Measurements from ENCODE around the gene ZNF217. TPM values are rescaled to one million over a fixed set of nuclear protein-coding genes. Genes with fewer than 3 reads are reported as not detected.
"Not testable (repeated sequence)": the region's sequence is repeated elsewhere in the genome, so short reads cannot be mapped to it uniquely, and the experiment has no call there.

ZNF217 gene
- total and polyA plus RNA-seq, 8 donors = 23.6 to 35.4 (median 26.7) TPM

DNA sequence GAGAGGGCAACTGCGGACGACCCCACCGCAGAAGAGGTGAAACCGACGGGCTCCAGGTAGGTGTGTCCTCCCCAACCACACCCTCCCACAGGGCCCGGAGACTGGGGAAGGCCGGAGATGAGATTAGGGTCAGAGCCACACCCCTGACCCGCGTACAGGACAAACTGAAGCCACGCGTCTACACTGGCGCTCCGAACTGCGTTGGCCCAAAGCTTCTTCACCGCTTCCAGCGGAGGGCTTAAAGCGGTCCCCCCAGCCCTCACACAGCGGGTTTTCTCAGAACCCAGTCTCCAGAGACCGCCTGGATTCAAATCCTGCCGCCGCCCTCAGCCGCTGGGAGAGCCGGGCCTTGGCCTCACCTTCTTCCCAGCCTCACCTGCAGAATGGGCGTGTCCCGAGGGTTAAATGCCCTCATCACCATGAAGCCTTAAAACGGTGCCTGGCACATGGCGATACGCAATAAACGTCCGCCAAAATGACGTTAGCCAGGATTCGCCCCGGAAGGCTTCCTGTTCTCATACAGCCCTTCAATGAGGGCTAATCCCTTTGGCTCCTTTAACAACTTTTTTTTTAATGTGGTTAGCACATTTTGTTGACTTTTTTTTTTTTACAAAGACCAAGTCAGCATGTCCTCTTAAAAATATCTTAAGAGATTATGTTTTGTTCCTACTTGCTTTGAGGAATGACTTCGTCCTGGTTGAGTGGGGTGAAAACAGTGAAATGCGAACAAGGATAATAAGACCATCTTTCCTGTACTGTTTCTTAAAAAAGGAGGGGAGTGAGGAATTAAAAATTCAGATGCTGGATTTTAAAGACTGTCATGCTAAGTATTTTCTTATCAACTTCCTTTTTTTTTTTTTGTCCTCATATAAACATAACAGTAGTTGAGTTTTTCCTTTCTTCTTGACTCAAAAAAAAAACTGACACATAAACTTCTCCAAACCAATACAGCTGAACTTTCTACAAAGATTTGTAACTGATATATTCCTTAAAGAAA is 15.1 kb upstream of the ZNF217 start:
- peaks cover 19 to 41% of the 10 kb centered on the region in 2 donors for H3K4me1 ChIP-seq
- intact Hi-C loops (cut with DNase I) = no loop called here
- ATAC-seq = peak; percentile 41

DNA sequence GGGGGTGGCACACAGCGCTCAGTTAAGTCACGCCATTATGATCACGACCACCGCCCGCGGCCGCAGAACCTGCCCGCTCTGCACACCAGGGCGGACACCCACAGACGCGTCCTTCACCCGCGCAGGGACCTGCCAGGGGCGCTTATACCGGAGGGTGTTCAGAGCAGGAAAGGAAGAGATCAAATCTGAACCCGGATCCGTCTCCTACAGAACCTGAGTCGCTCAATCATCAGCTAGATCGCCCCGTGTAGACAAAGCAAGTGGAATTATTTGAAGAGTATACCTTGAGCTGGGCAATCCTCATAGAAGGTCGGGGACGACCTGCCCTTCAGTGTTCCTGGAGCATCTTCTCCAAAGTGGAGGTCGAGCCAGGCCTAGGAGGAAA is 14.4 kb upstream of the ZNF217 start:
- TF ChIP-seq CTCF (IDR thresholded peaks at IDR 0.05) = no peak
- no peaks in the 10 kb centered on the region for H3K9me3 ChIP-seq
- no peaks in the 10 kb centered on the region for H3K36me3 ChIP-seq
- peaks cover 19 to 41% of the 10 kb centered on the region in 2 donors for H3K4me1 ChIP-seq
- DNase-seq (no peak), ATAC-seq (no peak)
- peaks cover 0 to 42% of the 10 kb centered on the region in 2 donors for H3K27me3 ChIP-seq
- intact Hi-C loops (cut with DNase I) = no loop called here
- no peak overlapping the region for H3K4me3 ChIP-seq
- H3K27ac ChIP-seq = peak overlapping the region in 1 of 2 donors; percentile 88

More for the DNA sequence above, 15.1 kb upstream of the ZNF217 start:
- Histone ChIP-seq H3K4me3 (peak overlapping the region in 1 of 2 donors; percentile 18), H3K36me3 (no peaks in the 10 kb centered on the region), H3K27me3 (peaks cover 0 to 38% of the 10 kb centered on the region in 2 donors), H3K9me3 (no peaks in the 10 kb centered on the region), H3K27ac (peak overlapping the region; percentile 57 to 88)
- DNase-seq = peak in 2 of 4 donors; percentile 61
- TF ChIP-seq CTCF (IDR thresholded peaks at IDR 0.05) = no peak

- Histone ChIP-seq H3K36me3 (no peaks in the 10 kb centered on the region), H3K4me1 (peaks cover 15 to 34% of the 10 kb centered on the region in 2 donors), H3K4me3 (no peak overlapping the region), H3K27me3 (peaks cover 0 to 46% of the 10 kb centered on the region in 2 donors), H3K9me3 (no peaks in the 10 kb centered on the region), H3K27ac (peak overlapping the region in 1 of 2 donors; percentile 13)
- no peak for TF ChIP-seq CTCF (IDR thresholded peaks at IDR 0.05)
- DNase-seq = no peak
- intact Hi-C loops (cut with DNase I) = no loop called here
- ATAC-seq = no peak
Observed at GRCh38 chr20:53606364-53606985, 12.8 kb upstream of the ZNF217 start.

DNA sequence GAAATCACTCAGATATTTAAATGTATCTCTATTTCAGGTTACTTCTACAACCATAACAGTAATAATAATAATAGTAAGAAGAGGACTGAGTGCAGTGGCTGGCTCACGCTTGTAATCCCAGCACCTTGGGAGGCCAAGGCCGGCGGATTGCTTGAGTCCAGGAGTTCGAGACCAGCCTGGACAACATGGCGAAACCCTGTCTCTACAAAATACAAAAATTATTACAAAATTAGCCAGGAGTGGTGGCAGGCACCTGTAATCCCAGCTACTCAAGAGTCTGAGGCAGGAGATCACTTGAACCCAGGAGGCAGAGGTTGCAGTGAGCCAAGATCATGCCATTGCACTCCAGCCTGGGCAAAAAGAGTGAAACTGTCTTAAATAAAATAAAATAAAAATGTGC is 11.8 kb upstream of the ZNF217 start:
- intact Hi-C loops (cut with DNase I); H3K36me3 ChIP-seq; ATAC-seq; H3K27ac ChIP-seq; DNase-seq; H3K4me3 ChIP-seq; H3K9me3 ChIP-seq: not testable (repeated sequence)
- Histone ChIP-seq H3K4me1 (peaks cover 13 to 23% of the 10 kb centered on the region in 2 donors), H3K27me3 (peaks cover 0 to 49% of the 10 kb centered on the region in 2 donors)

GRCh38 chr20:53604846-53605245 is 11.2 kb upstream of the ZNF217 start:
- H3K27ac ChIP-seq; H3K36me3 ChIP-seq; intact Hi-C loops (cut with DNase I); ATAC-seq; H3K9me3 ChIP-seq; H3K4me3 ChIP-seq; DNase-seq: not testable (repeated sequence)
- Histone ChIP-seq H3K27me3 (peaks cover 0 to 49% of the 10 kb centered on the region in 2 donors), H3K4me1 (peaks cover 13 to 17% of the 10 kb centered on the region in 2 donors)

DNA sequence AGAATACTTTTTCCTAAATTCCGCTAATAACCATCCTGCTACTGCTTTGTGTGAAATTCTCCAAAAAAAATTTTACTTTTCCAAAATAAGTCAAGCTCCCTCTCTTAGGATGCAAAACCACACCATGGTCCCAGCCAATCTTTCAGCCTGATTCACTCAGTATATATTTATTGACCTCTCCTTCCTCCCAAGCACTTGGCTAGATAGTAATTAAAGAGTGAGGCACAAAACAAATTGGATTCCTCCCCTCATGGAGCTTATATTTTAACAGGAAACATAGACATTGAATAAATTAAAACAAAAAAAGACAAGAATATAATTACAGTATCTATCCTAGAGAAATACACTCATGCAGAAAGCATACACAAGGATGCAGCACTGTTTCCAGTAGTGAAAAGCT is 9.0 kb upstream of the ZNF217 start:
- ATAC-seq = no peak
- Histone ChIP-seq H3K9me3 (no peaks in the 10 kb centered on the region), H3K27ac (no peak overlapping the region), H3K4me3 (no peak overlapping the region), H3K36me3 (no peaks in the 10 kb centered on the region), H3K27me3 (peaks cover 0 to 44% of the 10 kb centered on the region in 2 donors), H3K4me1 (peaks cover 0 to 4% of the 10 kb centered on the region in 2 donors)
- no peak for DNase-seq
- TF ChIP-seq CTCF (IDR thresholded peaks at IDR 0.05) = no peak
- intact Hi-C loops (cut with DNase I) = no loop called here
